ENCODE data around the gene BCL2L13.

Gene BCL2L13

GRCh38 chr22:17732251-17732854 lies 93.8 kb downstream of the BCL2L13 start:
- Histone ChIP-seq H3K27me3 (ENCODE audit: insufficient read depth, poor library complexity, severe bottlenecking) (no peaks in the 10 kb centered on the region), H3K4me3 (replicated peaks; ENCODE audit: insufficient read depth, low read length) (no peak overlapping the region), H3K27ac (replicated peaks) (no peak overlapping the region)
- no peak for TF ChIP-seq POLR2AphosphoS5 (IDR thresholded peaks at IDR 0.05; ENCODE audit: low read depth)
- TF ChIP-seq SPI1 (IDR thresholded peaks at IDR 0.05; ENCODE audit: borderline replicate concordance, low read depth): no peak
- TF ChIP-seq GABPA (IDR thresholded peaks at IDR 0.05; ENCODE audit: low read depth): no peak
- TF ChIP-seq REST (IDR thresholded peaks at IDR 0.05; ENCODE audit: insufficient replicate concordance, low read depth): no peak
- TF ChIP-seq CTCF (IDR thresholded peaks at IDR 0.05; ENCODE audit: insufficient read depth, low read length): no peak
- DNase-seq (ENCODE audit: low read depth in 1 of 2, low spot score in 1 of 2): no peak

GRCh38 chr22:17733466-17733865 lies 94.9 kb downstream of the BCL2L13 start:
- DNase-seq (ENCODE audit: low read depth in 1 of 2, low spot score in 1 of 2): no peak
- H3K4me3 ChIP-seq (replicated peaks; ENCODE audit: insufficient read depth, low read length): no peak overlapping the region
- TF ChIP-seq GABPA (IDR thresholded peaks at IDR 0.05; ENCODE audit: low read depth): no peak

GRCh38 chr22:17734187-17734586 lies 95.6 kb downstream of the BCL2L13 start:
- peak; percentile 15 to 46 for DNase-seq (ENCODE audit: low read depth in 1 of 2, low spot score in 1 of 2)
- H3K4me3 ChIP-seq (replicated peaks; ENCODE audit: insufficient read depth, low read length): no peak overlapping the region
- no peak overlapping the region; the same call in 1 of the 2 replicates for H3K27ac ChIP-seq (replicated peaks)
- H3K27me3 ChIP-seq (ENCODE audit: insufficient read depth, poor library complexity, severe bottlenecking): no peaks in the 10 kb centered on the region
- TF ChIP-seq REST (IDR thresholded peaks at IDR 0.05; ENCODE audit: insufficient replicate concordance, low read depth): no peak
- peak; percentile 35; the same call in 1 of the 2 replicates for TF ChIP-seq POLR2AphosphoS5 (IDR thresholded peaks at IDR 0.05; ENCODE audit: low read depth)
- no peak for TF ChIP-seq GABPA (IDR thresholded peaks at IDR 0.05; ENCODE audit: low read depth)
- TF ChIP-seq CTCF (IDR thresholded peaks at IDR 0.05; ENCODE audit: insufficient read depth, low read length): no peak
- TF ChIP-seq SPI1 (IDR thresholded peaks at IDR 0.05; ENCODE audit: borderline replicate concordance, low read depth): no peak

More at GRCh38 chr22:17733466-17733865, 94.9 kb downstream of the BCL2L13 start:
- H3K27ac ChIP-seq (replicated peaks): no peak overlapping the region
- H3K27me3 ChIP-seq (ENCODE audit: insufficient read depth, poor library complexity, severe bottlenecking): no peaks in the 10 kb centered on the region

GRCh38 chr22:17738386-17739128 lies 100.0 kb downstream of the BCL2L13 start:
- Histone ChIP-seq H3K27ac (replicated peaks) (no peak overlapping the region), H3K27me3 (ENCODE audit: insufficient read depth, poor library complexity, severe bottlenecking) (no peaks in the 10 kb centered on the region), H3K4me3 (replicated peaks; ENCODE audit: insufficient read depth, low read length) (no peak overlapping the region)
- no peak for DNase-seq (ENCODE audit: low read depth in 1 of 2, low spot score in 1 of 2)
- no peak for TF ChIP-seq SPI1 (IDR thresholded peaks at IDR 0.05; ENCODE audit: borderline replicate concordance, low read depth)
- no peak for TF ChIP-seq REST (IDR thresholded peaks at IDR 0.05; ENCODE audit: insufficient replicate concordance, low read depth)
- TF ChIP-seq GABPA (IDR thresholded peaks at IDR 0.05; ENCODE audit: low read depth): no peak
- TF ChIP-seq POLR2AphosphoS5 (IDR thresholded peaks at IDR 0.05; ENCODE audit: low read depth): no peak; the same call in 1 of the 2 replicates
- no peak for TF ChIP-seq CTCF (IDR thresholded peaks at IDR 0.05; ENCODE audit: insufficient read depth, low read length)
